ENCODE measurements around the gene AKT2.

AKT2 gene

GRCh38 chr19:40298026-40298425, 12.9 kb upstream of the AKT2 start:
- DNase-seq = no peak

- DNase-seq = no peak
Measured at GRCh38 chr19:40294560-40294959, 9.4 kb upstream of the AKT2 start.

GRCh38 chr19:40286971-40287421, 1.9 kb upstream of the AKT2 start:
- DNase-seq = no peak

GRCh38 chr19:40286235-40286970, 1.3 kb upstream of the AKT2 start:
- no peak for DNase-seq

GRCh38 chr19:40285353-40286234, 449 bp upstream of the AKT2 start:
- DNase-seq = peak; percentile 98 to 99

DNA sequence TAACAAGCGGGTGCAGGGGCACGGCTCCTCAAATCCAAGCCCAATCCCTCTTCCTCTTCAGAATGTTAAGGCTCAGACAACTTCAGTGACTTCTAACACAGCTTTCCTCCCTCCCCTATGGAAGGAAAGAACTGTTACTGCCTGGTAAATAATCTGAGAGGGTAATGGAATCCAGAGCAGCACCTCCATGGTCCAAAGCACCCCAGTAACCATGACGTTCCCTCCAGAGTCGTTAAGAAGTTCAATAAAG, 969 bp downstream of the AKT2 start:
- no peak for DNase-seq

DNA sequence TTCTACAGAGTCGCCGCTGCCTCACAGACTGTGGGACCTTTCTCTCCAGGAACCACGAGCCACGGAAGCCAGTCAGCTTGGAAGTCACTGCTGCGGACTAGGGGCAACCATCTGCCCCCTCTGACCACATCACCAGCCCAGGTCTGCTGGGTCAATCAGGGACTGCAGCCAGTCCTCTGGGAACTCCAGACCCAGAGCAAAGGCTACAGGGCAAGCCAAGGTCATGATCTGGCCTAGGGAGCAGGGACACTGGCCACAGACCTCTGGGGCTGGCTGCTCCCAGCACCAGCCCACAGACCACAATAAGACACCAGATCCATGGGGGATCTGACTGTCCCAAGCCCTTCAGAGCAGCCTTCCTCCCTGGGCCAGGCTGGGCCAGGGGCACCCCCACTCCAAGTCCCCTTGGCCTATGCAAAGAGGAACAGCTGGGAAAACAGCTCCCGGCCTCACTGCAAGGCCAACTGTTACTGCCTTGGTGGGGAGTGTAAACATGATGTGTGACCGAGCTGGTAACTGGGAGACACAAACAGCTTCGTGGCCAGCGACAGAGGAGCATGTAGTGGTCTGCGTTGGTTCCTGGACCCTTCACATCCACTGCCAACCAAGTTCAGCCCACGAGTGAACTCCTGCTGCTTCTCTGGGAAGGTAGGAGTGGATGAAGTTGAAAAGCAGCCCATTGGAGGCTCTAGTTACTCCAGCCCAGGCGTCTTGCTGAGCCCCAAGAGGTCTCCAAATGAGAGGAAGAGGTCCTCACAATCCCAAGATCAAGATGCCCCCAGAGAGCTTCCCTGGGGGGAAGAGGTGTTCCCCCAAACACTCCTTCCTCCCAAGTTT, 1.5 kb downstream of the AKT2 start:
- no peak for DNase-seq

DNA sequence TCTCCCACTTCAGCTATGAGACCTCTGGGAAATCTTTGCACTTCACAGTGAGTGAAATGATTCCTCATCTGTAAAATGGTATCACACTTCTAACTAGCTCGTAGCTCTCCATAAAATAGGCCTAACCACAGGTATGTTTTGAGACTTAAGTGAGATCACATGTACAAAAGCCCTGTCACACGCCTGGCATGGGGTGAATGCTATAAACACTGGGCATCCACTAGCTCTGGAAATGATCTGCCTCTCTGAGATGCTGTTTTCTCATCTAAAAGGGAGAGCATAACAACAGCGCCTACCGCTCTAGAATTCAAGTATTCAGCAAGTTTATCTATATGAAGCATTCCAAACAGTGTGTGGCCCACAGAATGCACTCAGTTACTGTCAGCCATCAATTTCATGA, 2.2 kb downstream of the AKT2 start:
- no peak for DNase-seq

GRCh38 chr19:40282209-40282580, 3.0 kb downstream of the AKT2 start:
- no peak for DNase-seq

DNA sequence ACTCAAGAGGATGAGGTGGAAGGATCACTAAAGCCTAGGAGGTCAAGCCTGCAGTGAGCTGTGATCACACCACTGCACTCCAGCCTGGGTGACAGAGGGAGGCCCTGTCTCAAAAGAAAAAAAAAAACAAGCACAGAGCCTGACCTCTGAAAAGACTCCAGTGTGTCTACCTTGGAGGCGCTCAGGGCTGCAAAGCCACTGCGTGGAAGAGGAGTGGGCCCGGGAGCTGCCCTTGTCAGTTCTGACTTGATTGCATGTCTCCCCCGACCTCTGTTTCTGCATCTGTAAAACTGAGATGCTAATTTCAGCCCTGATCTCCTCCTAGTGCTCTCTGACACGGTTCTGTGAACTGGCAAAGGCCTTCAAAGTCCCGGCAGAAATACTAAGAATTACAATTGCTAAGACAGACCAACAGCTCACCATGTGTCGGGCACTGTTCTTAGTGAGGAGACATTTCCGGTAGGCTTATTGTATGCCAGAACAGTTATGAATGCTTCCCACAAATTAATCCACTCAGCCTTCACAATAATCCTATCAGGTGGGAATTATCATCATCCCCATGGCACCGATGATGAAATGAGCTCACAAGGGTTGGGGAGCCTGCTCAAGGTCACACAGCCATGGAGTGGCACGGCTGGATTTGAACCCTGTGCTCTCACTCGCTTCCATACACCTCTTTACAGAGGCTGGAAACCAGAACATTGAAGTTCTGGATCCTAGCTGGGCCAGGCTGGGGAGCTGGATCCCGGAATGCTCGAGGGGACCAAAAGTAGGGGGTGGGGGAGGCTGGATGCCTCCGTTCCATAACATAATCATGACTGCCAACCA, 3.5 kb downstream of the AKT2 start:
- DNase-seq = no peak

DNA sequence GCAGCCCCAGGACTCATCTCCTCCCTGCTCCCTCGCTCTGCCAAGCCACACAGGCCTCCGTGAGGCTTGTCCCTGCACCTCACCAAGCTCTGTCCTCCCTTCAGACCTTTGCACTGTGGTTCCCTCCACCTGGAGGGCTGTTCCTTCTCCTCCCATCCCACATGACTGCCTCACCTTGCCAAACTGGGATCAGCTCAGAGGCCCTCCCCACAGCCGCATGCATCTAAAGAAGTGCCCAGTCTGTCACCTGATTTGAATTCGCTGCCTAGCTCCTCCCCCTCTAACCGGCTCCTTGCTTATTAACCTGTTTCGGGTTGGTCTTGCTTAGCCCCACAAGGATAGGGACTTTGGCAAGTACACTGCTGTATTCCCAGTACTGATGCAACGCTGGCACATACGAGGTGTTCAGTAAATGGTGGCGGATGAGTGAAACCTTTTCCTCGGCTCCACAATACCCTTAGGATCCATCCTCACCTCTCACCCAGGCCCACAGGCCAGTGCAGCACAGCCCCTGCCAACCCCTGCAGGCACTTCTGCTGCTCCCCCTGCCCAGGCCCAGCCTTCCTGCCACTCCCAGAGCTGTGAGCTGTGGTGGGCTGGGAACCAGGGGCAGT, 4.4 kb downstream of the AKT2 start:
- no peak for DNase-seq

DNA sequence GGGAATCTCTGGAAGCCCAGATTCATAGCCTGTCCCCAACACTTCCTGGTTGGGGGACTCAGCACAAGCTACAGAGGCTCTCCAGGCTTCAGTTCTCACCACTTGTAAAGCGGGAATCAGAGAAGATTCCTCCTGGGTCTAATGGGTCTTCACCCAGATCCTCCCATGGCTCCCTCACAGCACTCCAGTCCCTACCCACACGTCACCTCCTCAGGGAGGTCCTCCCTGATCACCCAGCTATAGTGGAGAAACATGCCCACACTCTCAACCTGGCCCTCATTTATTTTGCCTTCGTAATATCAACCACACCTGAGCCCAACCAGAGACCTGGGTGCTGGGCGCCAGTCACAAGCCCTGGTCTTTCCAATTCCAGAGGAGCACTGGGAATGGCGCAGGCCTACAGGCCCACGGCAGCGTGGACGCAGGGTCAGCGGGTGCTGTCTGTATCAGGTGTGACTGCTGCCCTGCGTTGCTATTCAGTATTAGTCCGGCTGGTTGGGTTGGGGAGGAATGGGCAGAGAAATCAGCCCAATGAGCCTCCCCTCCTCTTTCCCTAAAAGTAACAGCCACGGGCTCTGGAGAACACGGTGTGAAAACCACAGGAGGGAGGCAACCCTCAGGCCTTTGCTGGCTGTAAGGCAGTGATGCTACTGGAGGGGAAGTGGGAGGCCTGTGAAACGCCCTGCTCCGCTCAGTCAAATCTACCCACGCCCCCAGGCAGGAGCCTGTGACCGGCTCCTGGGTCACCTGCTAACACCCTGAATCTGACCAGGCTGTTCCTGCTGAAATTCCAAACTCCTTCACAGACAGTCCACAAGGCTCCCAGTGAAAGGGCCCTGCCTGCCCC, 5.2 kb downstream of the AKT2 start:
- DNase-seq = no peak

DNA sequence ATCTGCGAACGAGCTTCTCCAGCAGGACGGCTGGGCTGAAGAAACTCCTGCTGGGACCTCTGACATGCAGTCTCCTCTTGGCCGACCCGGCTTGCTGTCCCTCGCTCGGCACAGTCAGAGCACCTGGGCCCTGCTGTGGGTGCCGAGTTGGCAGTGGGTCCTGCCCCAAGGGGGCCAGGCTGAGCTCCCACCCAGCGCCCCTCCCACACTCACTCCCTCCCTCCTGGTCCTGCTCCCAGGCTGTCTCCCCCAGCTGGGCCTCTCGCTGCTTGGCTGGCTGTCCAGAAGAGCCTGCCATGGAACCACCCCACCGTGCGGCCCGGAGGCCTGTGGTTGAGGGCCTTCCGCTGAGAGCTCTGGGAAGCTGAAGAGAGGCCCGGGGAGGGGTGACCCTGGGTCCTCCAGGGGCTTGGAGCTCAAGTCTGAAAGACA, 6.0 kb downstream of the AKT2 start:
- DNase-seq = no peak

DNA sequence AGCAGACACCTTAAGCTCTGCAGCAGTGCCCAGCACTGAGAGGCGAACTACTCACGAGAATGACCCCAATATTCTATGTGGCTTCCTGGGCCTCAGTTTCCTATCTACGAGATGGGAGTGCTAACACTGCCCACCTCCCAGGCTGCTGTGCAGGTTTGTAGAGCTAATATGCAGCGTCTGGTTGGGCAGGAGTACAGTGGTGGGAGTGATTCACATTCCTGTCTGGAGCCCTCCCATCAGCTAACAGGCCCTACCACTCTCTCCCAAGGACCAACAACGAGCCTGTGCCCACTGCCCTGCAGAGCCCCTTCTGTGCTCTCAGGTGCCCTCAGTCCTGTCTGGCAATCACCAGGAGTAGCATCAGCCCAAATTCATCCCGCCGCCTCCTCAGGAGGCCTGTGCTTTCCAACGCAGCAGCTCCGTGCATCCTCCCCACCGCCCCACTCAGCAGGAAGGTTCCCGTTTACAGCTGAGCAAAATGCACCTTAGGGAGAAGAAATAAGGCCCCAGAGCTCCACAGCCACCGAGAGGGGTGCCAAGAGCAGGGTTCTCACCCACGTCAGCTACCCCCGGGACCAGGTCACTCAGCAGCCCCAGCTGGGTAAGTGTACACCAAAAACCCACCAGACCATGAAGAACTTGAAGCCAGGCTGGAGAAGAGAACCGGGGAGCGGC, 6.6 kb downstream of the AKT2 start:
- DNase-seq = no peak

DNA sequence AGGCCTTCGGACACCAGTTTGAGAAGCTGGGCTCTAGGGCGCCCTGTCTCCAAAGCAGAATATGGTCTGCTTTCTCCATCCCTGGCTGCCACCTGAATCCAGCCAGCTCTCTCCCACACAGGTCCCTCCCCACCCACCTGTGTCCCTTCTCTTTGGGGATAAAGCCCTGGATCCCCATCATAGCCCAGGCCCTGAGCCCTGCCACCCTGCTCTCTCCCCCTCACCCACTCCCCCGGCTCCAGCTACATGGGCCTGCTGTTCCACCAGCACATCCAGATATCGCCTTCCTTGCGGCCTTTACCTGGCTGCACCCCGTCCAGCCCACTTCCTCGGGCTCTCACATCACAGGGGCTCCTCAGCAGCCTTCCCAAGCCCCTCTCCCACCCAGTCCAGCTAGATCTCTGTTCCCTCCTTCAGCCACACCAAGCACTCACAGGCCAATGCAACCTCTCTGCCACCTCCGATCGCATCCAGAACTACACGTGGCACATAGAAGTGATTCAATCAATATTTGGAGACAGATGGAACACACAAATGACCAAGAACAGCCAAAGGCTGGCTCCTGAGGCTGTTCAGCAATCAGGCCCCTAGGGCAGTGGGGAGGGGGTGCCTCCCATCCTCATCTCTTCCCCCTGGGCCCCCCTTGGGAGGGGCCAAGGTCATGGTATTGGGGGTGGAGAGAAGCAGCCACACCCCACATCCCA, 7.6 kb downstream of the AKT2 start:
- no peak for DNase-seq

DNA sequence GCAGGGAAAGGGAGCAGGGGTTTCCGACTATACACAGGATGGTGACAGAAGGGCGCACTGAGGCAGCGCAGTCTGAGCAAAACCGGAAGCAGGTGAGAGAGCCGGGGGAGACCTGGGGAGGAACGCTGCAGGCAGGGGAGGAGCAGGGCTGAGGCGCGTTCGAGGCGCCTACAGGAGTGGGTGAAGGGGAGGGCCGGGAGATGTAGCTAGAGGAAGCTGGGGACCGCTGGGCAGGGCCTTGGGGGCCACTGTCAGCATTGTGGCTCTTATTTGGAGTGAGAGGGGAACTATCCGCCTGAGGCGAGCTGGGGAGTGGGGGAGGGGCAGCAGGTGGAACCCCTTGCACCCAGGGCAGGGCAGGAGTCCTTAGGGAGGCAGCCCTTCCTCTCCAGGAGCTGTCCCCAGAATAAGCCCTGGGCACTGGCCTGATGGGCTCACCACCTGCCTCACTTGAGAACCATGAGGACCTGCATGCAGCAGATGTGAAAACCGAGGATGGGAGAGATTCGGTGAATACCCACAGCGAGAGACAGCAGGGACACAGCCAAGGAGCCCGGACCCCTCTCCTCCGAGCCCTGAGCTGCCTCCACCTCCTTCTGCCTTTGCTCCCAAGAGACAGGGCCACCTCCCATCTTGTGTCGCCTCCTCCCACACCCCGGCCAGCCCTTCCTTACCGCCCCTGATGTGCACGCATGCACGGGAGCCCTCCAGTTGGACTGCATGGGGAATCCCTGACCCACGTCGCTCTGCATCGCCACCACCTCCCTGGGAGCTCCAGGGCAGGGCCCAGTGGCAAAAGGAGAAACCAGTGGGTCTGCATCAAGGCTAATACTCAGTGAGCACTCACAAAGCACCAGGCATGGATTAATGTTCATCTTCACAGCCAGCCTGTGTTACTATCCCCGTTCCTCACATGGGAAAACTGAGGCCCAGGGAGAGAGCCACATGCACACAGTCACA, 10.3 kb downstream of the AKT2 start:
- no peak for DNase-seq

GRCh38 chr19:40273469-40274360, 11.4 kb downstream of the AKT2 start:
- no peak for DNase-seq

- DNase-seq = no peak
Measured at GRCh38 chr19:40272261-40272660, 12.9 kb downstream of the AKT2 start.

Data from AML-193 (cell line).